ENCODE results near the gene ARHGAP15. TPM values are rescaled to one million over a fixed set of nuclear protein-coding genes. Genes with fewer than 3 reads are reported as not detected.

The ARHGAP15 gene
- total RNA-seq, 2 donors from 2014 or later: 0.86 TPM; not detected in 1

DNA sequence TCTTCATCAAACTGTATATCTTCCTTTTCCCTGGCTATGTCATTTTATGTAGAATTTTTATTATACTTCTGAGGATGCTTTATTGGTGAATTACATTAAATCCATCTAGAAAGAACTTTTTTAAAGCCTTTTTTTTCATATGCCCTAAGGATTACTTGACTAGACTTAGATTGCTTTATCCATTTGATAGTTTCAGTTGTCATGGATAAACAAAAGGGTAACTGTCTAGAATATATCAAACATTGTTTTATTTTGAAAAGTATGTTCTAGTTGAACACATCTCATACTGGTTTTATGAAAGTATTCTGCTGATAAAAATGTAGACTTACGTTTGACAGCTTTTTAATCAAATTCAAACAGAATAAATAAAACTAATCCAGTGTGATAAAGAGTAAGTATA lies 639.8 kb downstream of the ARHGAP15 start:
- no peak for TF ChIP-seq CTCF (conservative IDR thresholded peaks at IDR 0.05)
- Mint-ChIP-seq H3K4me3 (no peak overlapping the region), H3K27me3 (ENCODE audit: insufficient read depth) (no peaks in the 10 kb centered on the region), H3K36me3 (ENCODE audit: low read depth) (no peaks in the 10 kb centered on the region), H3K27ac (no peak overlapping the region), H3K4me1 (peaks cover 2% of the 10 kb centered on the region), H3K9me3 (no peaks in the 10 kb centered on the region)
- Histone ChIP-seq H3K27me3 (ENCODE audit: control insufficient read depth, insufficient read depth, low read length, poor library complexity, severe bottlenecking) (no peaks in the 10 kb centered on the region), H3K4me3 (ENCODE audit: low read length) (no peak overlapping the region), H3K27ac (ENCODE audit: low read depth, low read length) (no peak overlapping the region), H3K36me3 (ENCODE audit: control insufficient read depth, insufficient read depth, low read length) (no peaks in the 10 kb centered on the region), H3K9me3 (ENCODE audit: control insufficient read depth, low read length) (no peaks in the 10 kb centered on the region), H3K4me1 (ENCODE audit: control insufficient read depth, insufficient read depth, low read length) (no peaks in the 10 kb centered on the region), H3K9ac (ENCODE audit: extremely low read depth, low read length, poor library complexity, severe bottlenecking) (no peak overlapping the region)
- WGBS, 2 experiments (ENCODE audit: insufficient coverage in 1 of 2, insufficient read length in 1 of 2): no CpG with 5 or more reads among the region's 1 CpG
- DNase-seq: no peak

DNA sequence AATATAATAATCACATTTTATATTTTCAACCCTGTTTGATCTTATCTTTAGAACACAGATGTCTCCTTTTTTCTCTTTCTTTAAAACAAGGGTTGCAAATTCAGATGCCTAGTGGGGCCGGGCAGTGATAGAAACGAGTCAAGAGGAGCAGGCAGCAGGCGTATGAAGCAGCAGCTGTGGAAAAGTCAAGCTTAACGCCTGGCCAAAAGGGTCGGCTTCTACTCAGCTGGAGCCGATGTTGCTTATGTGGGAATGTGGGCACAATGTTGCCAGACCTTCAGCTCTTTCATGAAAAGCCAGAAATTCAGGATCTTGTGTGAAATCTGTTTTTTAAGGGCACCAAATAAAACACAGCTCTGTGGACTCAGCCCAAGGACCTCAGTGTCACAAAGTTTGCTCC lies 642.7 kb downstream of the ARHGAP15 start:
- no peaks in the 10 kb centered on the region for H3K36me3 Mint-ChIP-seq (ENCODE audit: low read depth)
- WGBS, 2 experiments (ENCODE audit: insufficient coverage in 1 of 2, insufficient read length in 1 of 2): 76 to 83% methylated on average over 6 of the region's 6 CpGs
- H3K9me3 Mint-ChIP-seq: no peaks in the 10 kb centered on the region
- Histone ChIP-seq H3K27me3 (ENCODE audit: control insufficient read depth, insufficient read depth, low read length, poor library complexity, severe bottlenecking) (no peaks in the 10 kb centered on the region), H3K9me3 (ENCODE audit: control insufficient read depth, low read length) (no peaks in the 10 kb centered on the region), H3K9ac (ENCODE audit: extremely low read depth, low read length, poor library complexity, severe bottlenecking) (no peak overlapping the region), H3K4me3 (ENCODE audit: low read length) (no peak overlapping the region), H3K4me1 (ENCODE audit: control insufficient read depth, insufficient read depth, low read length) (no peaks in the 10 kb centered on the region), H3K36me3 (ENCODE audit: control insufficient read depth, insufficient read depth, low read length) (no peaks in the 10 kb centered on the region), H3K27ac (ENCODE audit: low read depth, low read length) (no peak overlapping the region)
- H3K4me1 Mint-ChIP-seq: peaks cover 3% of the 10 kb centered on the region
- H3K4me3 Mint-ChIP-seq: no peak overlapping the region
- H3K27me3 Mint-ChIP-seq (ENCODE audit: insufficient read depth): no peaks in the 10 kb centered on the region
- H3K27ac Mint-ChIP-seq: no peak overlapping the region
- DNase-seq: no peak
- no peak for TF ChIP-seq CTCF (conservative IDR thresholded peaks at IDR 0.05)

DNA sequence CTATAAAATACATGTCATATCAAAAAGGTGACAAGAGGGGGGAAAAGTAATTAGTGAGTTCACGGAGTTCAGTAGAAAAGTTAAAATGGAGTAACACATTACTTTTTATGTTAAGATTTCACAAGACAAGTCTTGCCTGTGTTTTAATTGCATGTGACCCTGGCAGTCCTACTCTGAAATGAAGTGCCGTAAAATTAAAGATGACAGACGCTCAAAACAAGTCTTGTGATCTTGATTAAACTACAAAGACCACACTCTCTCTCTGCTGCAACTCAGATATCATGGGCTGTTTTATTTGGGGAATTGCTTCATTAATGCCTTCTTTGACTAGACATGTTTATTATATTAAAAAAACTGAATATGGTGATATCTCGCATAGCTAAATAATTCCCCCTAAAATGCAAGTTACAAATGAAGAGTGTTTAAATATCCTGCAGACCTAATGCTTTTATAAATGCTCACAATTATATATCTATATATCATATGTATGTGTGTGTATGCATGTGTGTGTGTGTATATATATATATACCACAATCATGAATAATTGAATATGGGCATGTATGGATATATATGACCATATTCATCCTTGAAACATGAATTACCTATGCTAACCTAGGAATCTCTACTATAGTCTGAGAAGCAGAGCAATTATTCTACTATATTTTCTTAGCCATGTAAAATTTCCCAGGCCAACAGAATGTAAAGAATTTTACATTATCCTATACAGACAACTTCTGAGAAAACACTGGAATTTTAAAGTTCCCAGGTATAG lies 647.5 kb downstream of the ARHGAP15 start:
- Mint-ChIP-seq H3K4me1 (peaks cover 17% of the 10 kb centered on the region), H3K36me3 (ENCODE audit: low read depth) (no peaks in the 10 kb centered on the region), H3K4me3 (no peak overlapping the region), H3K27me3 (ENCODE audit: insufficient read depth) (no peaks in the 10 kb centered on the region), H3K9me3 (no peaks in the 10 kb centered on the region), H3K27ac (no peak overlapping the region)
- H3K9me3 ChIP-seq (ENCODE audit: control insufficient read depth, low read length): no peaks in the 10 kb centered on the region
- 89 to 100% methylated on average over 1 to 3 of the region's 4 CpGs for whole genome bisulfite sequencing, 2 experiments (ENCODE audit: insufficient coverage in 1 of 2, insufficient read length in 1 of 2)
- H3K4me3 ChIP-seq (ENCODE audit: low read length): no peak overlapping the region
- no peak overlapping the region for H3K9ac ChIP-seq (ENCODE audit: extremely low read depth, low read length, poor library complexity, severe bottlenecking)
- no peak overlapping the region for H3K27ac ChIP-seq (ENCODE audit: low read depth, low read length)
- DNase-seq: no peak
- no peaks in the 10 kb centered on the region for H3K36me3 ChIP-seq (ENCODE audit: control insufficient read depth, insufficient read depth, low read length)
- no peaks in the 10 kb centered on the region for H3K27me3 ChIP-seq (ENCODE audit: control insufficient read depth, insufficient read depth, low read length, poor library complexity, severe bottlenecking)
- H3K4me1 ChIP-seq (ENCODE audit: control insufficient read depth, insufficient read depth, low read length): no peaks in the 10 kb centered on the region
- TF ChIP-seq CTCF (conservative IDR thresholded peaks at IDR 0.05): no peak
